GM12891 (cell line): ENCODE results near the gene TIMP1.

ENCODE experiments used
- PAX5 ChIP-seq: IDR thresholded peaks from 2 replicates; pipeline ENCODE4 v1.6.1; 2011; ENCODE audit warnings: low read length, moderate library complexity, mild to moderate bottlenecking; ENCODE audit not compliant: insufficient read depth, severe bottlenecking
- POLR2A ChIP-seq: IDR thresholded peaks from 2 replicates; pipeline ENCODE4 v1.6.1; 2011; ENCODE audit warnings: low read depth, low read length, control low read depth
- POLR2AphosphoS5 ChIP-seq: IDR thresholded peaks from 2 replicates; pipeline ENCODE4 v1.6.1; 2011; ENCODE audit warnings: low read depth, low read length, control low read depth
- POU2F2 ChIP-seq: IDR thresholded peaks from 2 replicates; pipeline ENCODE4 v1.6.1; 2011; ENCODE audit warnings: low read depth, mild to moderate bottlenecking, control low read depth, low read length, moderate library complexity
- SPI1 ChIP-seq: IDR thresholded peaks from 2 replicates; pipeline ENCODE4 v1.6.1; 2011; ENCODE audit warnings: low read depth, low read length, control low read depth
- TAF1 ChIP-seq: IDR thresholded peaks from 2 replicates; pipeline ENCODE4 v1.6.1; 2011; ENCODE audit warnings: low read depth, low read length, control low read depth

DNA sequence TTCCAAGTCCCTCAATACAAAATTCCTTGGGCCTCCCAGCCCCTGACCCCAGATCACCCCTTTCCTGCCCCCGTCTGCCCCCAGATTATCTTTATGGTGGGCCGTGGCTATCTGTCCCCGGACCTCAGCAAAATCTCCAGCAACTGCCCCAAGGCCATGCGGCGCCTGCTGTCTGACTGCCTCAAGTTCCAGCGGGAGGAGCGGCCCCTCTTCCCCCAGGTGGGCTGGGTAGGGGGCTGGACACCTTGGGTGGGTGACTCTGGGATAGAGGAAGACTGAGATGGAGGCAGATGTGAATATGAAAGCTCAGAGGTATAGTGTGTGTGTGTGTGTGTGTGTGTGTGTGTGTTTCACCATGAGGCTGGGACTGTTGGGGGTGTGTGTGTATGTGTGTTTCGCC is 11.4 kb upstream of the TIMP1 start:
- no peak for TF ChIP-seq POLR2A
- no peak for TF ChIP-seq PAX5
- no peak for TF ChIP-seq TAF1
- no peak for TF ChIP-seq POLR2AphosphoS5
- no peak for TF ChIP-seq SPI1
- no peak for TF ChIP-seq POU2F2
